Measurements from ENCODE around the gene SHB. TPM values are rescaled to one million over a fixed set of nuclear protein-coding genes. Genes with fewer than 3 reads are reported as not detected.

The SHB gene
- total RNA-seq, 1 donor = 2.2 TPM

DNA sequence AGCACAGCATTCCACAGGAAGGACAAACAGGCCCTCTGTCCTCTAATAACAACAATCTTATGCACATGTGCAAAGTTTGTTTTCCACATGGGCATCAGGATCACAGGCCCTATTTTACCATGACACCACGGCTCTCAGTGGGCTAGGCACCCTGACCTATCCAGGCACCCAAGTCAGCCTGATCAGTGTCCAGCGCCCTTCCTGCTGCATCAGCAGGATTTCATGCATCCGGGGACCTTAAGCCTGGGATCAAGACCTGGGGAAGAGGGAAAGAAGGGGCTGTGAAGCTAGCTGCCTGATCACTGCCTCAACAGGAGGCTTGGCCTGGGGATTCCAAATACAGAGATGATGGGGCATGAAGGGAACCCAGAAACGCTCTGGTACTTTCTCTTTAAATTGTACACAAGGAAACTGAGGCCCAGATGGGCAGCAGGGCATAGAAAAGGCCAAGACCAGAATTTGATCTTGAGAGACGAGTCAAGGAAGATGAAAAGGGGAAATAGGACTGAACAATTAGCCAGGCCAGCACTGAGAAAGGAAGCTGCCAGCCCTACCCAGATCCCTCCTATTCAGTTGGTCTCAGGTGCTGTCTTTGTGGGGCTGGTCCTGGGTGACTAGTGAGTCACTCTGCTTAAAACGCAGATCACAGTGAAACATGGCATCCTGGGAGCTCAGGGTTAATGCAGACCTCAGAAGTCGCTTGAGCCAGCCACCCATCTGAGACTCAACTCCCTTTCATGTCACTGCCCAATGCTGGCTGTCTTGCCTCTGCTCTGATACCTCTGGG lies 57.9 kb downstream of the SHB start:
- no peak for DNase-seq (ENCODE audit: low read depth in 2 of 3, low spot score in 2 of 3)

DNA sequence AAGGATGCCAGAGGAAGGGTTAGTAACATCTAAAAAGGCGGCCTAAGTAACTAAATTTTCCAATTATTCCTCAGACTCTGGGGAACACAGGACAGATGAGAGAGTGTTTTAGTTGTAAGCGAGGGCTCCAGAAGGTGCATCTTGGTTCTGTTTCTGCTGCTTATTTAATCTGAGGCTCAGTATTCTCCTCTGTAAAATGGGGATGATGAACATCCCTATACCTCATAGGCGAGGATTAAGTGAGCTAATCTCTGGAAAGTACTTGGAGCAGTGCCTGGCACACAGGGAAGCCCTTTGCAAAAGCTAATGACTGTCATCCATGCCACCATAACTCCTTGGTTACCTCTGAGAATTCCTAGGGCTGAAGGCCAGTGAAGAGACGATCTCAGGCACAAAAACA lies 59.0 kb downstream of the SHB start:
- no peak for DNase-seq (ENCODE audit: low read depth in 2 of 3, low spot score in 2 of 3)

DNA sequence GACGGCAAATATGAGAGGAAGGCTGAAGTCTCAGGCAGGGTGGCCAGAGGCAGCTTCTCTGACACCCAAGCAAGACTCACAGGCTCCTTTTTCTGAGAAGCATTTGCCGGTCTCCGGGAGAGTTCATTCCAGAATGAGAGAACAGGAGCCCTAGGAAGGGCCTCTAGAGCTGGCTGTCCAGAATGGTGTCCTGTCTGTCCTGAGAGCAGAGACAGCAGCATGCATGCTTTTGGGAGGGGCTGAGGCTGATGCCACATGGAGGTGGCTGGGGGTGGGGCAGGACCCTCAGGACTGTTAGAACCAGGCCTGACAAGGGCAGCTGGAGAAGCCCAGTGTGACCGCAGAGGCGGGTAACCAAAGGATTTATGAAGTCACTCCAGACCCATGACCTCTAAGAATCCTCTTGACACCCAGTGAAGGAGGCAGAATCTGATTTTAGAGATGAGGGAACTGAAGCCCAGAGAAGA lies 60.0 kb downstream of the SHB start:
- DNase-seq (ENCODE audit: low read depth in 2 of 3, low spot score in 2 of 3) = no peak

DNA sequence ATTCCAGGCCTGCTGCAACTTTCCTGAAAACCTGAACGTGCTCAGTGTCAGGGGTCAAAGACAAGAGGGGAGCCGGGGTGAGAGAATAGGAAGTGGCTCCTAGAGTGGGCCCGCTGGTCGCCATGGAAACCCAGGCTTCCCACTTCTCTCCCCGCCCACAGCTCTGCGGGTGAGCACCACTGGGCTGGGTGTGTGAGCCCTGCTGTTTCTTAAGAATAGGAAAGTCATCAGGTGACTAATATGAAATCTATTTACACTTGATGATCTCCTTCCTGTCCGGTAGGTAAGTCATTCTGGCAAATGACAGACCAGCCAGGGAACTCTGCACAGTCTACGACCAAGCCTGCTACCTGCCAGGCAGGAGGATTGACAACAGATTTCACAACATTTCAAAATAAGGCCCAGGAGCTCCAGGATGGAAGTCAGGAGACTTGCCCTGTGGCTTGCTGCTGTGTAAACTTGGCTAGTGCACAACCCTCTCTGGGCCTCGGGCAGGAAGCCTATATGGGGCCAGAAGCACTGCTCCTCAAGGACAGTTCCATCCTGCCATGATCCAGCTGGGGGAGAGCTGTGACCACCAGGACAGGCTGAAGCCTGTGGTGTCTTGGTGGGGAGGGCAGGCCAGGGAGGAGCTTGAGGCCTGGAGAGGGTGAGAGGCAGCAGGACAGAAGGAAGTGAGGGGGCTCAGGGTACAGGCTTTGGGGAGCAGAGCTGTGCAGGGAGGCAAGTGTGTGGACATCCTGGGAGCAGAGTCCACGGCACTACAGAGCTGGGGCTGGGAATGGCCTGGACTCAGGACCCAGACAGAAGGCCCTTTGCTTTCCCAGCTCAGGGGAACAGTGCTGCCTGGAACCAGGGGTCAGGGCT lies 60.6 kb downstream of the SHB start:
- DNase-seq (ENCODE audit: low read depth in 2 of 3, low spot score in 2 of 3) = peak in 2 of 3 donors; percentile 73

DNA sequence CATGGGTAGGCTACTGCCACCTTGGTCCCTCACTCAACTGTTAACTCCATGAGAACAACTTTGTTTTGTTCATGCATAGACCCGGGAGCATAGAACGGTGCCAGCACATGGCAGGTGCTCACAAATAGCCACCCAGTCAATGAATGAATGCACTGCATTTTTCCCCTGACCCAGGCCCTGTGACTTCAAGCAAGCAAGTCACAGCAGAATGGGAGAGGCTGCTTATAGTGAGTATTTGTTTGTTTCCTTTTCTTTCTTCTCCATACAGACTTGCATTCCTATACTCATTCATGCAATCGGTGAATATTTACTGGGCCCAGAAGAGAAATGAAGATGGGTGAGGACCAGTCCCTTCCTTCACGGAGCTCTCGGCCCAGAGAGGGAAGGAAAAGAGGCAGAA lies 62.0 kb downstream of the SHB start:
- no peak for DNase-seq (ENCODE audit: low read depth in 2 of 3, low spot score in 2 of 3)

DNA sequence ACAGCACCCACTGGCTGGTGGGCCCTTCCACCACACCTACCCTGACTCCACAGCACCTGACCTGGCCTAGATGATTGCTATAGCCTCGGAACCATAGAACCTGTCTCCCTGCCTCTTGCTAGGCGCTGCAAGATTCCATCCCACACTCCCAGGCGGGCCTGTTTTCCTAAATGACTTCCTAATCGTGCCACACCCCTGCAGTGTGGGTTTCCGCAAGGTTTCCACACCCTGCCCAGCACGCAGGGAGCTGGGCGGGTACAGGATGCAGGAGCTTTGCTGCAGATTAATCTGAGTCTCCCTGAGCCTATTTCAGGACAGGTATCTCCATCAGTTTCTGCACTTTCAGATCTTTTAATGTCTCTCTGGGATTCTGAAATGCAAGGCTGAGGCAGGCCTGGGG lies 62.9 kb downstream of the SHB start:
- DNase-seq (ENCODE audit: low read depth in 2 of 3, low spot score in 2 of 3) = no peak

DNA sequence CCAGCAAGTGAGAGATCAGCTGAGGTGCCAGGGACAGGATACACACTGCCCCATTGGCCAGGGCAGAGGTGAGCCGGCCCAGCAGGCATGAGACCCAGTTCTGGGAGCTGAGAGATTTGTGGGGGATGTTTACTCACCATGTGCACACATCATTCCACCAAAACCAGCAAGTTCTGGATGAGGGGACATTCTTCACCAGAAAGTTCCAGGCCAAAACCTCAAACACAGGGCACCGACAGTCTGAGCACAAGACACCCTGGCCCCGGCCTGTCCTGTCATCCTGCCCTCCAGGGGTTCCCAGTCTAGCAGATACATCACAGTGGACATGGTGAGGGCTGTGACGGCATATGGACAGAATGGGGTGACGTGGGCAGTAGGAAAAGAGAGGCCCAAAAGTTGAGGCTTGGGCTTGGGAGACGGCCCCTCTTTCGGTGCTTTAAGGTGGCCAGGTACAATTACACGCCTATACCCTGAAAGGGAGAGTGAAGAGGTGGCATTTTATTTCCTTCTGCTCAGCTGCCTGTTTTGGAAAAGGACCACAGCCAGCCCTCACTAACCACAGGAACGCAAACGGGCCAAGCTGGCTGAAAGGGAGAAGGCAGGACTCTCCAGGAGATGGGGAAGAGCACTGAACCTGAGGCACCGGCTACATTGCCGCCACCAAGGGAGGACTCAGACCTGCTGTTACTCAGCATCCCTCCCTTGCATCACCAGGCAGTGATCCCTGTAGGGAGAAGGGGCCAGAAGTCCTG lies 64.0 kb downstream of the SHB start:
- no peak for DNase-seq (ENCODE audit: low read depth in 2 of 3, low spot score in 2 of 3)

DNA sequence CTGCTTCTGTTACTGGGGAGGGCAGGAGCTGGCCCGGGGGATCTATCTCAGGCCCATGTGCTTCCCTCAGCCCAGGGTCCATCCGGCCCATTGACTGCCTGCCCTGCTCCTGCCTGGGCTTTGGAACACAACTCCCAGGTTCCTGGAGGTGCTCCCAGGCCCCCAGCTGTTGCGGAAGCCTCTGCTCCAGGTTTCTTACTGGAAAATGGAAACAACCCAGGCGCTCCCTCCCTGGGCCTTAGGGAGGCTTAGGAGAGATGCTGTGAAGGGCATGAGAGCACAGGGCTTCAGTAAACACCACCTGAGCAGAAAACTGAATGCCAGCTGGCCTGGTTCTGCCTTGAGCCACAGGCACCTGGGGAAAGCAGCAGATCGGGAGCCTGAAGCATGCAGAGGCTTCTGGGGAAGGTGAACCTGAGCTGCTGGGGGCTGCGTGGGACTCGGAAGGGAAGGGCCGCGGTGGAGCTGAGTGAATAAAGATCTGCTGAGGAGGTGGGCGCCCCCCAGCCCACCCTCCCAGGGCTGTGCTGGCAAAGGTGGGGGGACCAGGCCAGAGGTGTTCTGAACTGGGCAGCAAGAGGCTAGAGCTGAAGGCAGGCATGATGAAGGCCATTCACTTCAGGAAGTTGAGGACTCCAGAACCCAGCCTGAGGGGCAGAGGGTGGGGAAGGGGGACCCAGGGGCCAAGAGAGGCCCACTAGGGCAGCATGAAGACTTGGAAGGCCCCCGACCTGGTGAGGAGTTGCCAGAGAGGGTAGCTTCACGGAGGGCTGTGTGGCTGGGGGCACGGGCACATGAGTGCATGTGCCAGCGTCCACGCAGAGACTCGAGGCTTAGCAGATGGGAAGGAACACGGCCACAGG lies 64.8 kb downstream of the SHB start:
- DNase-seq (ENCODE audit: low read depth in 2 of 3, low spot score in 2 of 3) = no peak

DNA sequence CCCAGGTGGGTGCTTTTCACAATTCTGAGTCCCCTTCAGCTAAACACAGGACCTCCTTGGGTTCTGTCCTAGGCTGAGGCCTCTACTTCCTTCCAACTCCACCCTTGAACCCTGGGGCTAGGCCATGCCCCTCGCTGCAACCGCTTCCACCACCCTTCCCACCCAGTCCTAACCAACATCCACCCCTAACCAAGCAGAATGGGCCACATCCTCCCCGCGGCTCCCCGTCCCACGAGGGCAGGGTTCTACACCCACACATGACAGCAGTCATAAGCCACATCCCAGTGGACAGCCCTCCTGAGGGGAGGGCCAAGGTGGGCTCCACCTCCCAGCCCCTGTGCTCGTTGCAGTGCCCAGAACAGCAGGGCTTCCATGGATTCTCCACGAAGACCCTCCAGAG lies 65.8 kb downstream of the SHB start:
- no peak for DNase-seq (ENCODE audit: low read depth in 2 of 3, low spot score in 2 of 3)

DNA sequence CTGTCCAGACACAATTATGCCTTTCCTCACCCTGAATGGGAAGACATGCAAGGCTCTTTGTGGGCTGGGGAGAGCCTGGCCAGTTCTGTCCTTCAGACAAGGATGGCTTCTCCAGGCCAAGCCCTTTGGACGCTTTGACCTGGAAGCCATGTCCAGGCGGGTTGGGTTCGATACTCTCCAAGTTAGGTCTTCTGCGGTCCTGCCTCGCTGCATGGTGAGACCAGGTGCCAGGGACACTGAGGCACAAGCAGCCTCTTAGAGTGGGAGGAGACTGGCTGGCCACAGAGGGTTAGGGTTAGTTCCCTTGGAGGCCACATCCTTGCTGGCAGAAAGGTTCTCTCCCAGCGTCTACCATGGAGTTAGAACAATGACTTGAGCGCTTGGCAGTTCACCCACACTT lies 67.6 kb downstream of the SHB start:
- no peak for DNase-seq (ENCODE audit: low read depth in 2 of 3, low spot score in 2 of 3)

DNA sequence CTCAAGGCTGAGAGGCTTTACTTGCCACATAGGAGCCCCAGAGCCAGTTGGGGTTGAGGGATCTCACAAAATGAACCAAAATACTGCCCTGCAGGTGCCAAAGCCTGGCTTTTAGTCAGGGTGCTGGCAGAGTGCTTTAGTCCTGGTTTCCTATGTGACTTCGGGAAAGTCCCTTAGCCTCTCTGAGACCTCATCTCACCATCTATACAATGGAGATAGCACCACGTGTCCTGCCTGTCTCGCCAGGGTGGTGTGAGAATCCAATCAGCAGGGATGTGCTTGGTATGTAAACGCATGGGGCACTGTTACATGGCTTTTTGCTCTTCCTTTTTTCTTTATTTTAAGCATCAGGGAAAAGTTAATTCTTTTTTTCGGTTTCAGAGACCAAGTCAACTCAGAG lies 68.3 kb downstream of the SHB start:
- DNase-seq (ENCODE audit: low read depth in 2 of 3, low spot score in 2 of 3) = no peak

DNA sequence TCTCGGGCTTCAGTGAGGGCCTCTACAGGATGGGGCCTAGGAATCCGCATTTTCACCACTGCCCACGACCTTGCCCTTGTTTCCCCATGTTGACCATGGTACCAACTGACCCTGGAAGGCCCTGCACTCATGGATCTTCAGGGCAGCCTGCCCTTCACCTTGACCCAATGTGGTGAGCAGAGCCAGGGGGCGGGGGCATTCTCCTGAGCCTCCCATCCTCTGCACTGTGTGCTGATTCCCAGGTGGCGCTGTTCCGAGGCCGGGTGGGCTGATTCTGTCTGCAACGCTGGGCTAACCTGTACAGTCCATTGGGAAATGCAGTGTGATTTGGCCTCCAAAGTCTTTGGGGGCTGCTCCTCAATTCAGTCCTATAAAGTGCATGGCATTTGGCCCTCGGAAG lies 68.7 kb downstream of the SHB start:
- DNase-seq (ENCODE audit: low read depth in 2 of 3, low spot score in 2 of 3) = no peak

DNA sequence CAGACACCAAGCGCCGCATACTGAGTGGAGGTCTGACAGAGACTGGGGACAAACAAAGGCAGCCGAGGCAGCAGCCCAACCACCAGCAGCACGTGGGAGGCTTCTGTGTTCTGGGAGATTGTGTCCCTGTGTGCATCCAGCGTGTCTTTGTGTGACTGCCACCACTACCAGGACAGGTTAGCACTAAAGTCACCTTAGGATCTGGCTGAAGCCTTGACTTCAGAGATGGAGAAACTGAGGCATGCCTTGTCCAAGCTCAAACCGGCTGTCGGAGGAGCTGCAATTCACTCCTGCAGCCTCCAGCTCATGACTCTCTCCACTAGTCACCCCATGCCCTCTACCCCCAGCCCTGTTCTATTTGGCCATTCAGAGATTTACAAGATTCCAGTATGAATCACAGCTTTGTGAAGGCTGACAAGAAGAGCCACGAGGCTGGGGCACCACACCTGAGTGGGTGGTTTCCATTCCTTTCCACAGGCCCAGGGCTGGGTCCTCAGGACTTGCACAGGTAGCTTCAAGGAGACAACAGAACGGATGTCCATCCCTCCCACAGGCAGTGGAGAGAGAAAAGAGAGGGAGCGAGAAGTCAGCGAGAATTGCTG lies 69.3 kb downstream of the SHB start:
- no peak for DNase-seq (ENCODE audit: low read depth in 2 of 3, low spot score in 2 of 3)

DNA sequence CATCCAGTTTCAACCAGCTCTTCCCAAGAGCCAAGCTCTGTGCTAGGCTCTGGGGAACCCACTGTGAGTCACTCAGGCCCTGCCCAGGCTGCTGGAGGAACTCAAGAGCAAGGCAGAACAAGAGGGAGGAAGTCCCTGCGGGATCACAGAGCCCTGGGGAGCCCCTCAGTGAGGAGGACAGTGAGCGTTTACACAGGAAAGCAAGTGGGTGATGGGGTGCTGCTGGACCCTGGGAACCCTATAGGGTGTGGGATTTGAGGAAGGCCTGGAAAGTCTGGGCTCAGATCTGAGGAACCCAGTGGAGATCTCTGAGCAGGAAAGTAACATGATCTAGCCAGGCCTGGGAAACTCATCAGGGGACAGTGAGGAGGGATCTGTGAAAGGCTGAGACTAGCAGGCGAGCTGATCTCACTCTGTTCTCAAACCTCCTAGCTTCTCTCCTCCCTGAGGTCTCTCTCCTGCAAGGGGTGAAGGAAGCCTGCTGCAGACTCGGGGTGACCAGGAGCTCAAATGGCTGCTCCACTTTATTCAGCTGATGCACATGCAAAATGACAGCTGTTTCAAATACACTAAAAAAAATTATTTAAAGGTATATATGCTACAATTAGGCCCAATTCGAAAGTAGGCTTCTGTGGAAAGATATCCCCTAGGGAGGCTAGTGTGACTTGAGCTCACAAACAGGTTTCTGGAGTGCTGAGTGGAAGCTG lies 70.0 kb downstream of the SHB start:
- DNase-seq (ENCODE audit: low read depth in 2 of 3, low spot score in 2 of 3) = no peak

DNA sequence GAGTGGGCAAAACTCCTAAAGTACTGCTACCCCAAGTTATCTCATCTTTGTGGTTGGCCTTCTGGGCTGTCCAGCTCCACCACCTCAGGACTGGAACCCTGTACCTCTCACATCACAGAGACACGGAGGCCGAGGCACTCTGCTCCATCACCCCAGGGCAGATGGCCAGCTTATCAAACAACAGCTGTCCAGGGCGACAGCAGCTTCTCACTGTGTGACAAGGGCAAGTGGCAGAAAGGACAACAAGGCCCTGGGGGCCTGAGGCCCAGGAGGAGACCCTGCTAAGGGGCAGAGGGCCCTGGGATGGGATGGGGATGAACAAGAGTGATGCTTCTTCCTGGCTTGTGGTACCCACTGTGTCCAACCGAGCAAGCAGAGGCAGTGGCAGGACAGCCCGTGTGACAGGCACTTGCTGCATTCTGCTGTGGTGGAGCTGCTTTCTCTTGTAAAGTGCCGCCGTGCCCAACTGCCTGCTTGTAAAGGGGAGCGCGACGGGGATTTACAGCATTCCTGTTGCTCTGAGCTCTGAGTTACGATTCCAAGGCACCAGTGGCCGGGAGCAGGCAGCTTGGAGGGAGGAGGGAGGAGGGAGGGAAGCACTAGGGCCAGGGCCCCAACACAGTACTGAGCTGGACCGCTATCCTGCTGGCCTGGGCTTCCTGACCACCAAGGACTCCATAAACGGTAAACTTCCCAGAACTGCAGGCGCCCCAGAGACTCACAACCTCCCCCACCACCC lies 71.2 kb downstream of the SHB start:
- no peak for DNase-seq (ENCODE audit: low read depth in 2 of 3, low spot score in 2 of 3)

DNA sequence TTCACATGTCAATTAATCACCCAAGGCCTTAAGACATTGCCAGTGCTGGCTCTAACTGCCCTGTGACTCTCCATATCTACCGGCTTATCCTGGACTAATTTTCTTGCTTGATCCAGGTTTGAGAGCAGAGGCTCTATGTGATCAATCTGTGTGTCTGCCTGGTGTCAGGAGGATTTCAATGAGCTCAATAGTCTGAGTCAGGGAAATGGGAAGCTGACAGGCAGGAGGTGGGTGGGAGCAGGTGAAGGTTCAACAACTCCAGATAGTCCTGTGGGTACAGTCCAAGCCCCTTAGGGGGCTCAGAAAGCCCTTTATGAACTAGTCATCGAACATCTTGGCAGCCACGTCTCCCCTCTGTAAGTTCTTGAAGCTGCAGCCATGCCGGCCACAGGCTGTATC lies 72.2 kb downstream of the SHB start:
- no peak for DNase-seq (ENCODE audit: low read depth in 2 of 3, low spot score in 2 of 3)

DNA sequence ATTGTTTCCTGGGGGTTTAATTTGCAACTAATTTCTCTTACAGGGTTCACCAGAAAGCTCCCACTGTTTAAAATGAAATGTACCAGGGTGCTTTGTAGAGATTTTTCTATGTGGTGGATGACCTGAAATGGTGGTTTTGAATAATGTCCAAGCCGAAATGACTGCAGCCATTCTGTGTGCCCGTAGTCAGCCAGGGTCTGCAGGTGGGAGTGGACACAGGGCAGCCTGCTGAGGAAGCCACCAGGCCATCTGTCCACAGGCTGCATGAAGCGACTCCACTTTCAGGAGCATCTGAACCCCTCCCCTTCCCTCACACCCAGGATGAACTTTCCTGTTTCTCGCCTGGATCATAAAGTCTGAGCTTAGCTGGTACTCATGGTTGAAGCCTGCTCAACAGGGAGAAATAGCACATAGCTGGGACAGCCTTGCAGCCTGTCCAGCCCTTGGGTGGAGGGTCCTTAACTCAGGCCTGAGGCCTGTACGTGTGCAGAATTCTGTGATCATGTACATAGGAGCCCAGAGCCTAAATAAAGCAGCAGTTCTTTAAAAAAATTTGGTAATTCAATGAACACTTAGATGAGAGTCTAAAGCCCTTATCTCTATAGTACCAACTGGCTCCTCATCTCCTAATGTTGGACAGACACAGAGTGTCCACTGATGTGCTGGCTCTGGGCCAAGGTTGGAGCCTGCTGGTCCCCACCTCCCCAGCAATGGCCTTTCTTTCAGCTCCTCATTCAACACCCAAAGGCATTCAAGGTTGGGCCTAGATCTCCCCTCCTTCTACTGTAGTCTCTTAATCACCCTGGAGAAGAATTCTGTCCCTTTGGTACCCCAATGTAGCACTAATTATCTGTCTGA lies 72.8 kb downstream of the SHB start:
- DNase-seq (ENCODE audit: low read depth in 2 of 3, low spot score in 2 of 3) = no peak

DNA sequence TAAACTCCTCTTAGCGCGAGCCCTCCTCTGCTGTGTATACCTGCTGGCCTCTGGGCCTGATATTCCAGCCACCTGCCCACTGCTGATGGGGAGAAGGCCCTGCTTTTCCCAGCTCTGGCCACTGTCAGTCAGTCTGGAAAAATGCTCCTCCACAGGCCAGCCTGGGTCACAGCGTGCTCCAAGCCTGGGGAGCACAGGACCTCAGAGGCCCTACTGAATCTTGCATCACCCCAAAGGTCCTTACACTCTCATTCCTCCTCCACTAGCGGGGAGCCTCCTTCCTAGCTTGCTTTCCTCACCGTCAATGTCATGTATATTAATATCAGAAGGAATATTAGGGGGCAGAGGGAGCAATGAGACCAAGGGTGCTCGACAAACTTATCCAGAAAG lies 73.7 kb downstream of the SHB start:
- no peak for DNase-seq (ENCODE audit: low read depth in 2 of 3, low spot score in 2 of 3)

Data from hematopoietic multipotent progenitor cell (in vitro differentiated cells).